GM12892 (cell line): ENCODE data around the gene CCDC33.

Source experiments
- POLR2A ChIP-seq: IDR thresholded peaks from 2 replicates; pipeline ENCODE4 v1.6.1; 2011; ENCODE audit warnings: low read depth, low read length, control low read depth
- POLR2AphosphoS5 ChIP-seq: IDR thresholded peaks from 2 replicates; pipeline ENCODE4 v1.6.1; 2011; ENCODE audit warnings: low read depth, low read length, control low read depth
- TAF1 ChIP-seq: IDR thresholded peaks from 2 replicates; pipeline ENCODE4 v1.6.1; 2011; ENCODE audit warnings: low read depth, mild to moderate bottlenecking, control low read depth, low read length, borderline replicate concordance

DNA sequence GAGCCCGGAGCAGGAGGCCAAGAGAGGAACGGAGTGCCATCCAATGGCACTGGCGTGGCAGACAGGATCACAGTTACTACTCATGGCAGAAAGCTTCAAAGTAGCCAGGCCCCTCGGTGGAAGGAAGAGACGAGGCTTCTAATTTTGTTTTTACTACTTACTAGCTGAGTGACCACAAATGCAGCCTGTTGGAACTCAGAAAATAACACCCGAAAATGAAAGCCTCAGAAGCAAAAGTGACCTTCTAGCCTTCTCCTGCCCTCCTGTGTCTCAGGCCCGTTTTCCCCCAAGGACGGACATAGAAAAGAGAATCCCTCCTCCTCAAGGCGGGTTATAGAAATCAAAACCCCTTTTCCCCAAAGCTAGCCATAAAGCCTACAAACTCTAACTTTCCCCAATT lies 23.6 kb upstream of the CCDC33 start:
- TF ChIP-seq POLR2AphosphoS5, result no peak
- TF ChIP-seq POLR2A, result no peak
- TF ChIP-seq TAF1, result no peak
